HG02840 (cell line): ENCODE data around the gene CLCN3.
"Not testable (repeated sequence)": the region's sequence is repeated elsewhere in the genome, so short reads cannot be mapped to it uniquely, and the experiment has no call there.

Experiments used
- ATAC-seq: cut with Tn5 transposase; IDR thresholded peaks from one replicate; pipeline ENCODE4 v1.9.1; 2021; ENCODE audit warnings: mild to moderate bottlenecking, moderate library complexity, moderate number of reproducible peaks; ENCODE audit not compliant: unreplicated experiment, low FRiP score

CLCN3 gene

GRCh38 chr4:169765835-169766234 is 145.5 kb downstream of the CLCN3 start:
- ATAC-seq, result no peak

- ATAC-seq, result no peak
Measured at GRCh38 chr4:169766741-169767140, 146.4 kb downstream of the CLCN3 start.

GRCh38 chr4:169768385-169768784 is 148.0 kb downstream of the CLCN3 start:
- no peak for ATAC-seq

GRCh38 chr4:169770416-169770815 is 150.0 kb downstream of the CLCN3 start:
- ATAC-seq, result no peak

GRCh38 chr4:169771556-169772080 is 151.2 kb downstream of the CLCN3 start:
- ATAC-seq, result not testable (repeated sequence)
